ENCODE measurements around the gene PRAMEF8. TPM values are rescaled to one million over a fixed set of nuclear protein-coding genes. Genes with fewer than 3 reads are reported as not detected.
"Not testable (repeated sequence)": the region's sequence is repeated elsewhere in the genome, so short reads cannot be mapped to it uniquely, and the experiment has no call there.

PRAMEF8 gene
- not detected for total RNA-seq

GRCh38 chr1:13285037-13285436 lies at the start of gene PRAMEF8:
Gene PRAMEF8 (minus strand): TSS chr1:13285137. CDS start chr1:13284091, 1,046 bp downstream.
- not testable (repeated sequence) for H3K27ac Mint-ChIP-seq; DNase-seq (ENCODE audit: low spot score); H3K27me3 Mint-ChIP-seq; H3K4me3 Mint-ChIP-seq; H3K4me1 Mint-ChIP-seq (ENCODE audit: low read depth in 2 of 2); H3K9me3 Mint-ChIP-seq; ATAC-seq; H3K36me3 Mint-ChIP-seq

- DNase-seq (ENCODE audit: low spot score); H3K9me3 Mint-ChIP-seq; H3K27ac Mint-ChIP-seq; ATAC-seq; H3K4me1 Mint-ChIP-seq (ENCODE audit: low read depth in 2 of 2); H3K4me3 Mint-ChIP-seq; H3K27me3 Mint-ChIP-seq; H3K36me3 Mint-ChIP-seq: not testable (repeated sequence)
These were observed 30.3 kb upstream of the PRAMEF8 start, which contains the start of gene PRAMEF15 for GRCh38 chr1:13315281-13315680. Gene PRAMEF15 (plus strand): TSS chr1:13315581. CDS start chr1:13318408, 2,827 bp downstream.

- H3K27ac Mint-ChIP-seq; H3K9me3 Mint-ChIP-seq; H3K4me1 Mint-ChIP-seq (ENCODE audit: low read depth in 2 of 2); ATAC-seq; H3K36me3 Mint-ChIP-seq; H3K4me3 Mint-ChIP-seq; H3K27me3 Mint-ChIP-seq; DNase-seq (ENCODE audit: low spot score): not testable (repeated sequence)
These were observed 18.3 kb upstream of the PRAMEF8 start, which contains the start of gene PRAMEF33 for GRCh38 chr1:13303239-13303638. Gene PRAMEF33 (plus strand): TSS chr1:13303539. CDS start chr1:13305955, 2,416 bp downstream.

- H3K9me3 Mint-ChIP-seq; H3K36me3 Mint-ChIP-seq; H3K4me3 Mint-ChIP-seq; ATAC-seq; DNase-seq (ENCODE audit: low spot score); H3K27me3 Mint-ChIP-seq; H3K27ac Mint-ChIP-seq; H3K4me1 Mint-ChIP-seq (ENCODE audit: low read depth in 2 of 2): not testable (repeated sequence)
These were observed 17.3 kb upstream of the PRAMEF8 start for GRCh38 chr1:13302197-13302596.

GRCh38 chr1:13298699-13299098 lies 13.8 kb upstream of the PRAMEF8 start:
- H3K36me3 Mint-ChIP-seq; DNase-seq (ENCODE audit: low spot score); H3K4me3 Mint-ChIP-seq; H3K9me3 Mint-ChIP-seq; H3K27me3 Mint-ChIP-seq; H3K4me1 Mint-ChIP-seq (ENCODE audit: low read depth in 2 of 2); ATAC-seq; H3K27ac Mint-ChIP-seq: not testable (repeated sequence)

GRCh38 chr1:13297216-13297931 lies 12.4 kb upstream of the PRAMEF8 start:
- H3K4me1 Mint-ChIP-seq (ENCODE audit: low read depth in 2 of 2); H3K36me3 Mint-ChIP-seq; H3K27ac Mint-ChIP-seq; ATAC-seq; H3K4me3 Mint-ChIP-seq; H3K27me3 Mint-ChIP-seq; H3K9me3 Mint-ChIP-seq; DNase-seq (ENCODE audit: low spot score): not testable (repeated sequence)

GRCh38 chr1:13289030-13289429 lies 4.1 kb upstream of the PRAMEF8 start:
- not testable (repeated sequence) for H3K27ac Mint-ChIP-seq, H3K4me3 Mint-ChIP-seq

GRCh38 chr1:13279617-13280016 lies 5.3 kb downstream of the PRAMEF8 start:
- ATAC-seq; DNase-seq (ENCODE audit: low spot score); H3K36me3 Mint-ChIP-seq; H3K27me3 Mint-ChIP-seq; H3K9me3 Mint-ChIP-seq; H3K4me1 Mint-ChIP-seq (ENCODE audit: low read depth in 2 of 2); H3K4me3 Mint-ChIP-seq; H3K27ac Mint-ChIP-seq: not testable (repeated sequence)

More at GRCh38 chr1:13289030-13289429, 4.1 kb upstream of the PRAMEF8 start:
- H3K36me3 Mint-ChIP-seq; H3K4me1 Mint-ChIP-seq (ENCODE audit: low read depth in 2 of 2); H3K27me3 Mint-ChIP-seq; DNase-seq (ENCODE audit: low spot score); H3K9me3 Mint-ChIP-seq: not testable (repeated sequence)
- peak in 1 of 2 donors; percentile 60 for ATAC-seq

- not testable (repeated sequence) for DNase-seq (ENCODE audit: low spot score); H3K27ac Mint-ChIP-seq; H3K4me3 Mint-ChIP-seq; H3K27me3 Mint-ChIP-seq; H3K4me1 Mint-ChIP-seq (ENCODE audit: low read depth in 2 of 2); H3K9me3 Mint-ChIP-seq; H3K36me3 Mint-ChIP-seq
- peak; percentile 32 to 43 for ATAC-seq
These were observed 7.9 kb downstream of the PRAMEF8 start for GRCh38 chr1:13277016-13277415.

GRCh38 chr1:13265124-13265523 lies 19.8 kb downstream of the PRAMEF8 start:
- not testable (repeated sequence) for H3K9me3 Mint-ChIP-seq; H3K27me3 Mint-ChIP-seq; DNase-seq (ENCODE audit: low spot score); H3K4me1 Mint-ChIP-seq (ENCODE audit: low read depth in 2 of 2); H3K36me3 Mint-ChIP-seq; H3K27ac Mint-ChIP-seq; ATAC-seq; H3K4me3 Mint-ChIP-seq

GRCh38 chr1:13253898-13254297 lies 31.0 kb downstream of the PRAMEF8 start, which contains the start of gene PRAMEF5:
Gene PRAMEF5 (plus strand): TSS chr1:13254198. CDS start chr1:13259269, 5,071 bp downstream.
- not testable (repeated sequence) for H3K36me3 Mint-ChIP-seq; H3K27ac Mint-ChIP-seq; H3K4me1 Mint-ChIP-seq (ENCODE audit: low read depth in 2 of 2); H3K4me3 Mint-ChIP-seq; ATAC-seq; H3K9me3 Mint-ChIP-seq; H3K27me3 Mint-ChIP-seq; DNase-seq (ENCODE audit: low spot score)

- H3K4me1 Mint-ChIP-seq (ENCODE audit: low read depth in 2 of 2); H3K4me3 Mint-ChIP-seq; H3K27me3 Mint-ChIP-seq; H3K27ac Mint-ChIP-seq; H3K36me3 Mint-ChIP-seq; H3K9me3 Mint-ChIP-seq; DNase-seq (ENCODE audit: low spot score): not testable (repeated sequence)
- peak; percentile 11 to 51 for ATAC-seq
These were observed 37.8 kb downstream of the PRAMEF8 start for GRCh38 chr1:13247122-13247521.

GRCh38 chr1:13246554-13246871 lies 38.4 kb downstream of the PRAMEF8 start:
- not testable (repeated sequence) for ATAC-seq; H3K4me3 Mint-ChIP-seq; H3K36me3 Mint-ChIP-seq; H3K9me3 Mint-ChIP-seq; H3K27me3 Mint-ChIP-seq; H3K4me1 Mint-ChIP-seq (ENCODE audit: low read depth in 2 of 2); H3K27ac Mint-ChIP-seq
- peak; percentile 49 for DNase-seq (ENCODE audit: low spot score)

GRCh38 chr1:13245841-13246553 lies 38.9 kb downstream of the PRAMEF8 start:
- not testable (repeated sequence) for ATAC-seq; H3K27ac Mint-ChIP-seq; H3K4me1 Mint-ChIP-seq (ENCODE audit: low read depth in 2 of 2); H3K36me3 Mint-ChIP-seq; H3K9me3 Mint-ChIP-seq; H3K27me3 Mint-ChIP-seq; DNase-seq (ENCODE audit: low spot score); H3K4me3 Mint-ChIP-seq

Measured in natural killer cell treated with Interleukin-12 subunit alpha and Interleukin-12 subunit beta and Interleukin-15 and Interleukin-18, amount 100 ng/mL, for 72 hours (primary cell).